ENCODE data around the gene RABL2B. TPM values are rescaled to one million over a fixed set of nuclear protein-coding genes. Genes with fewer than 3 reads are reported as not detected.

Gene RABL2B
- total RNA-seq, 1 experiment from 2014 or later: 6.6 TPM

DNA sequence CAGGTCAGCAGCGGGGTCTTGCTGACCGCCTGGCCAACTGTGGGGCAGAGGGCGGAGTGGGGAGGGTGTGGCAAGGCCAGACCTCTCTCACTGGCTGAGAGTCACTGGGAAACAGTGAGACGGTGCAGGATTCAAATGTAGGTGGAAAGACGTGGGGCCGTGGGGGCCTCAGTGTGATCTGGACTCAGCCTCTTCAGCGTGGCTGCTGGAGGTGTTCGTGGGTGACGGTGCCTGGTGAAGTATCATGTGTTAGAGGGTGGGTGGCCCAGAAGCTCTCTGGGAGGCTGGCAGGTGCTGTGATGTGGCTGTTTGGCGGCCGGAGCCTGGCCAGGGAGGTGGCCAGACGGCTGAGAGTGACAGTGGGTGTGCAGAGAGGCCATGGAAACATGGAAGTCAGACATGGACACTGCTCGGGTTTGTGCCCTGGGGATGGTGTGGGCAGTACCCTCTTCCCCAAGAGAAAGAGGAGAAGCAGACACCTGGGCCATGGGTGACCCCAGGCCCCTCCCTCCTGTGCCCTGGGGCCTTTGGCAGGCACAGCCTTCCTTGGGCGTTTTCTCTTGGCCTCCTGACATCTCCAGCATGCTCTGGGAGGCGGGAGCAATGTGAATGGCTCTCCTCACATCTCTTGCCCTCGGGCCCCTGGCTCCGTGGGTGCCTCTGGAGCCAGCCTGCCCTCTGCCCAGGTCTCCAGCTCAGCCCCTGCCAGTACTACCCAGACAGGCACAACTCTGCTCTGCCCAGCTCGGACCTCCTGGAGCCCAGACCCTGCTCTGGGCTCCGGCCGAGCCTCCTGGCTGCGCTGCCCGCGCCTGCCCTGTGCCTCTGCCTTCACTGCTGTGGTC, 55.5 kb downstream of the RABL2B start:
- POLR2A ChIA-PET (ENCODE audit: unreplicated experiment): no interaction called here
- H3K4me2 ChIP-seq (ENCODE audit: low read length): no peak overlapping the region
- intact Hi-C loops (cut with micrococcal nuclease): no loop called here
- TF ChIP-seq EZH2 (IDR thresholded peaks at IDR 0.05; ENCODE audit: low read length, unreplicated experiment): no peak
- no peak for TF ChIP-seq EZH2phosphoT487 (IDR thresholded peaks at IDR 0.05; ENCODE audit: borderline replicate concordance, low read length)
- TF ChIP-seq, protein P1, sequence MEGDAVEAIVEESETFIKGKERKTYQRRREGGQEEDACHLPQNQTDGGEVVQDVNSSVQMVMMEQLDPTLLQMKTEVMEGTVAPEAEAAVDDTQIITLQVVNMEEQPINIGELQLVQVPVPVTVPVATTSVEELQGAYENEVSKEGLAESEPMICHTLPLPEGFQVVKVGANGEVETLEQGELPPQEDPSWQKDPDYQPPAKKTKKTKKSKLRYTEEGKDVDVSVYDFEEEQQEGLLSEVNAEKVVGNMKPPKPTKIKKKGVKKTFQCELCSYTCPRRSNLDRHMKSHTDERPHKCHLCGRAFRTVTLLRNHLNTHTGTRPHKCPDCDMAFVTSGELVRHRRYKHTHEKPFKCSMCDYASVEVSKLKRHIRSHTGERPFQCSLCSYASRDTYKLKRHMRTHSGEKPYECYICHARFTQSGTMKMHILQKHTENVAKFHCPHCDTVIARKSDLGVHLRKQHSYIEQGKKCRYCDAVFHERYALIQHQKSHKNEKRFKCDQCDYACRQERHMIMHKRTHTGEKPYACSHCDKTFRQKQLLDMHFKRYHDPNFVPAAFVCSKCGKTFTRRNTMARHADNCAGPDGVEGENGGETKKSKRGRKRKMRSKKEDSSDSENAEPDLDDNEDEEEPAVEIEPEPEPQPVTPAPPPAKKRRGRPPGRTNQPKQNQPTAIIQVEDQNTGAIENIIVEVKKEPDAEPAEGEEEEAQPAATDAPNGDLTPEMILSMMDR (conservative IDR thresholded peaks at IDR 0.05; ENCODE audit: low read depth, low read length): no peak
- H3K4me1 ChIP-seq (ENCODE audit: insufficient read depth, low read length): no peaks in the 10 kb centered on the region; the same call in 1 of the 2 replicates
- no peaks in the 10 kb centered on the region for H3K9me3 ChIP-seq (ENCODE audit: low read length)
- no TSS peak for BruUV-seq (replicated peaks)
- DNase-seq: no peak
- no peak for ATAC-seq
- H3K27me3 ChIP-seq (ENCODE audit: low read length): no peaks in the 10 kb centered on the region
- CTCF ChIA-PET: no interaction called here
- H3K9me2 ChIP-seq (replicated peaks; ENCODE audit: low read length): no peaks in the 10 kb centered on the region
- H4K20me1 ChIP-seq (ENCODE audit: low read length): no peaks in the 10 kb centered on the region
- no peaks in the 10 kb centered on the region for H3K36me3 ChIP-seq (ENCODE audit: low read depth, low read length)
- H3K4me3 ChIP-seq (ENCODE audit: low read length): no peak overlapping the region
- H3K79me2 ChIP-seq (ENCODE audit: low read length): no peaks in the 10 kb centered on the region
- H3K27ac ChIP-seq (ENCODE audit: low read length): no peak overlapping the region
- no peak overlapping the region for H2AFZ ChIP-seq (ENCODE audit: low read length)
- no peaks in the 10 kb centered on the region for H3F3A ChIP-seq (ENCODE audit: low read length, unreplicated experiment)
- H3K9ac ChIP-seq (ENCODE audit: low read length): no peak overlapping the region

DNA sequence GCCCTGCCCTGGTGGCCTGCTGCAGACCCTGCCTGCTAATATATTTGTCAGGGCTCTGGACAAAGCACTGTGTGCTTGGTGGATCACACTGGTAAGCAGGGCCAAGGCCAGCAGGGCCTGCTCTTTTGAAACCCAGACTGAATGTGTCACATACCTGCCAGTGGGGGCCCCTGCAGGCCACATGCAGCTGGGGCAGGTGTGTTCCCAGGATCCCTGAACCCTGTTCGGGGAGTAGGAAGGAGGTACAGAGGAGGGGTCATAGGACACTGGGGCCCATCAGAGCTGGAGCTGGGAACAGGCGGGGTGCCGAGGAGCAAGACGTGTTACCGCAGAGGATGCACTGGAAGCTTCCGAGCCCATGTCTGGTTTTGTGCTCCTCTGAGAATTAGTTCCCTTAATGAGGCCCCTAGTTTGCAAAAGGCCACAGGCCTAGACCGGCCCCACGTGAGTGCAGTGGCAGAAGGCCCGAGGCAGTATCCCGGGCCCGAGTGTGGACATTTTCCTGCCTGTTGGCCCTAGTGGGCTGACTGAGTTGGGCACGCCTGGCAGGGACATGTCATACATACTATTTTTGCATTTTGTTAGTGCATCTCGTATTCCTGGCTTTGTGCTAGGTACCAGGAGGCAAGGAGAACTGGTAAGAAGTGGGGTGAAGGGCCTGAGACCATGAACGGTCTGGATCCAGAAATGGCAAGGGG, 56.6 kb downstream of the RABL2B start:
- Histone ChIP-seq H3K27me3 (ENCODE audit: low read length) (no peaks in the 10 kb centered on the region), H3K9me2 (replicated peaks; ENCODE audit: low read length) (no peaks in the 10 kb centered on the region), H3K79me2 (ENCODE audit: low read length) (no peaks in the 10 kb centered on the region), H3K27ac (ENCODE audit: low read length) (no peak overlapping the region), H3K9me3 (ENCODE audit: low read length) (no peaks in the 10 kb centered on the region), H3F3A (ENCODE audit: low read length, unreplicated experiment) (no peaks in the 10 kb centered on the region), H3K4me1 (ENCODE audit: insufficient read depth, low read length) (no peaks in the 10 kb centered on the region; the same call in 1 of the 2 replicates), H2AFZ (ENCODE audit: low read length) (no peak overlapping the region), H3K4me2 (ENCODE audit: low read length) (no peak overlapping the region), H3K9ac (ENCODE audit: low read length) (no peak overlapping the region), H3K4me3 (ENCODE audit: low read length) (no peak overlapping the region), H3K36me3 (ENCODE audit: low read depth, low read length) (no peaks in the 10 kb centered on the region), H4K20me1 (ENCODE audit: low read length) (no peaks in the 10 kb centered on the region)
- no peak for TF ChIP-seq EZH2phosphoT487 (IDR thresholded peaks at IDR 0.05; ENCODE audit: borderline replicate concordance, low read length)
- TF ChIP-seq, protein P1 (conservative IDR thresholded peaks at IDR 0.05; ENCODE audit: low read depth, low read length): no peak
- TF ChIP-seq EZH2 (IDR thresholded peaks at IDR 0.05; ENCODE audit: low read length, unreplicated experiment): no peak
- intact Hi-C loops (cut with micrococcal nuclease): no loop called here
- POLR2A ChIA-PET (ENCODE audit: unreplicated experiment): no interaction called here
- no peak for DNase-seq
- no TSS peak for BruUV-seq (replicated peaks)
- CTCF ChIA-PET: no interaction called here
- ATAC-seq: no peak

DNA sequence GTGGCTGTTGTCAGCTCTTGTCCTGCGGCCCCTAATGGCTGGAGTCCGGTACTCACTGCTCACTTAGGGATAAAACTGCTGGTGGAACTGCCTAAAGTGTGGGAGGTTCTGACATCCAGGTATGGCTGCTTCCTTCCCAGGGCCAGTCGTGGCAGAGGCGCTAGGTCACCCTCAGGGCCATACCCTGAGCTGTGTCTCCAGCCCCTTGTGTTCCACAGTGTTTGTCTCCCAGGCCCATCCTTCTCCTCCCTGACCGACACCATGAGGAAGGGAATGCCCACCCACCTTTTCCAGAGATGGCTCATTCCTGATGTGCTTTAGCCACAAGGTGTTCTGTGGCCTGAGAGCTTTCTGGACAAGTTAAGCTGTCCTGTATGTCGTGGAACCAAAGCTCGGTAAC, 57.8 kb downstream of the RABL2B start:
- Histone ChIP-seq H3K9me3 (ENCODE audit: low read length) (no peaks in the 10 kb centered on the region), H3F3A (ENCODE audit: low read length, unreplicated experiment) (no peaks in the 10 kb centered on the region), H3K9me2 (replicated peaks; ENCODE audit: low read length) (no peaks in the 10 kb centered on the region), H3K9ac (ENCODE audit: low read length) (no peak overlapping the region), H3K27me3 (ENCODE audit: low read length) (no peaks in the 10 kb centered on the region), H2AFZ (ENCODE audit: low read length) (no peak overlapping the region), H3K4me3 (ENCODE audit: low read length) (no peak overlapping the region), H3K27ac (ENCODE audit: low read length) (no peak overlapping the region), H4K20me1 (ENCODE audit: low read length) (no peaks in the 10 kb centered on the region), H3K79me2 (ENCODE audit: low read length) (no peaks in the 10 kb centered on the region), H3K36me3 (ENCODE audit: low read depth, low read length) (no peaks in the 10 kb centered on the region), H3K4me2 (ENCODE audit: low read length) (no peak overlapping the region), H3K4me1 (ENCODE audit: insufficient read depth, low read length) (no peaks in the 10 kb centered on the region)
- TF ChIP-seq EZH2phosphoT487 (IDR thresholded peaks at IDR 0.05; ENCODE audit: borderline replicate concordance, low read length): no peak
- TF ChIP-seq, protein P1 (conservative IDR thresholded peaks at IDR 0.05; ENCODE audit: low read depth, low read length): no peak
- TF ChIP-seq EZH2 (IDR thresholded peaks at IDR 0.05; ENCODE audit: low read length, unreplicated experiment): no peak
- CTCF ChIA-PET: no interaction called here
- POLR2A ChIA-PET (ENCODE audit: unreplicated experiment): no interaction called here
- no peak for ATAC-seq
- BruUV-seq (replicated peaks): no TSS peak
- DNase-seq: no peak
- intact Hi-C loops (cut with micrococcal nuclease): no loop called here
